Nephron progenitor cell (in vitro differentiated cells): ENCODE measurements around the gene OLAH.

Experiments used
- DNase-seq: peaks from one replicate; pipeline ENCODE4 v3.0.0; 2021
- H3K27ac Mint-ChIP-seq: 2 replicates; pipeline ENCODE4 v1.8.0; 2021; ENCODE audit warnings: mild to moderate bottlenecking, moderate library complexity, mixed read lengths
- H3K27me3 Mint-ChIP-seq: 2 replicates; pipeline ENCODE4 v1.8.0; 2021; ENCODE audit warnings: mild to moderate bottlenecking, low read depth, mixed read lengths; ENCODE audit not compliant: poor library complexity
- H3K36me3 Mint-ChIP-seq: 2 replicates; pipeline ENCODE4 v1.8.0; 2021; ENCODE audit warnings: low read depth, mixed read lengths
- H3K4me1 Mint-ChIP-seq: 2 replicates; pipeline ENCODE4 v1.8.0; 2021; ENCODE audit warnings: mixed read lengths
- H3K4me3 Mint-ChIP-seq: 2 replicates; pipeline ENCODE4 v1.8.0; 2021; ENCODE audit warnings: mild to moderate bottlenecking, moderate library complexity, mixed read lengths
- H3K9me3 Mint-ChIP-seq: 2 replicates; pipeline ENCODE4 v1.8.0; 2021; ENCODE audit warnings: mild to moderate bottlenecking, moderate library complexity, mixed read lengths
- CTCF ChIP-seq: fragments of 200-600 bp; sonication (generic); IDR thresholded peaks from 2 replicates; pipeline ENCODE4 v1.5.0; 2021; ENCODE audit warnings: antibody characterized with exemption

The OLAH gene

GRCh38 chr10:15027741-15028140 lies 16.0 kb upstream of the OLAH start:
- peaks cover 6% of the 10 kb centered on the region for H3K27me3 Mint-ChIP-seq
- H3K36me3 Mint-ChIP-seq, result no peaks in the 10 kb centered on the region
- no peak for DNase-seq
- TF ChIP-seq CTCF, result no peak
- no peak overlapping the region for H3K4me3 Mint-ChIP-seq
- peaks cover 3% of the 10 kb centered on the region for H3K9me3 Mint-ChIP-seq
- H3K27ac Mint-ChIP-seq, result peak overlapping the region; percentile 85
- H3K4me1 Mint-ChIP-seq, result peaks cover 20% of the 10 kb centered on the region

GRCh38 chr10:15035385-15036301 lies 8.1 kb upstream of the OLAH start:
- no peak for DNase-seq
- peak overlapping the region; percentile 27 for H3K27ac Mint-ChIP-seq

GRCh38 chr10:15037691-15038090 lies 6.1 kb upstream of the OLAH start:
- Mint-ChIP-seq H3K27me3 (peaks cover 21% of the 10 kb centered on the region), H3K4me3 (no peak overlapping the region), H3K9me3 (peaks cover 8% of the 10 kb centered on the region), H3K27ac (no peak overlapping the region), H3K4me1 (peaks cover 10% of the 10 kb centered on the region), H3K36me3 (no peaks in the 10 kb centered on the region)
- TF ChIP-seq CTCF, result no peak
- DNase-seq, result no peak

More at GRCh38 chr10:15035385-15036301, 8.1 kb upstream of the OLAH start:
- peaks cover 21% of the 10 kb centered on the region for H3K27me3 Mint-ChIP-seq
- no peaks in the 10 kb centered on the region for H3K36me3 Mint-ChIP-seq
- H3K4me1 Mint-ChIP-seq, result peaks cover 10% of the 10 kb centered on the region
- peaks cover 8% of the 10 kb centered on the region for H3K9me3 Mint-ChIP-seq
- TF ChIP-seq CTCF, result no peak
- no peak overlapping the region for H3K4me3 Mint-ChIP-seq

GRCh38 chr10:15038416-15038815 lies 5.3 kb upstream of the OLAH start:
- DNase-seq, result no peak
- Mint-ChIP-seq H3K27me3 (peaks cover 21% of the 10 kb centered on the region), H3K4me1 (peaks cover 10% of the 10 kb centered on the region), H3K36me3 (no peaks in the 10 kb centered on the region), H3K9me3 (peaks cover 8% of the 10 kb centered on the region), H3K27ac (no peak overlapping the region), H3K4me3 (no peak overlapping the region)
- no peak for TF ChIP-seq CTCF

GRCh38 chr10:15045380-15045779 lies 1.6 kb downstream of the OLAH start:
- Mint-ChIP-seq H3K4me3 (no peak overlapping the region), H3K27me3 (peaks cover 15% of the 10 kb centered on the region), H3K36me3 (no peaks in the 10 kb centered on the region), H3K27ac (no peak overlapping the region), H3K9me3 (peaks cover 4% of the 10 kb centered on the region), H3K4me1 (no peaks in the 10 kb centered on the region)
- no peak for DNase-seq
- no peak for TF ChIP-seq CTCF

- DNase-seq, result no peak
- TF ChIP-seq CTCF, result no peak
- H3K4me1 Mint-ChIP-seq, result no peaks in the 10 kb centered on the region
- H3K9me3 Mint-ChIP-seq, result peaks cover 4% of the 10 kb centered on the region
- no peak overlapping the region for H3K27ac Mint-ChIP-seq
- H3K36me3 Mint-ChIP-seq, result no peaks in the 10 kb centered on the region
- H3K4me3 Mint-ChIP-seq, result no peak overlapping the region
- peaks cover 15% of the 10 kb centered on the region for H3K27me3 Mint-ChIP-seq
These were observed 2.9 kb downstream of the OLAH start for GRCh38 chr10:15046626-15047025.
